ENCODE results near the gene ARHGAP9.

The ARHGAP9 gene

GRCh38 chr12:57479376-57480115 lies at the start of gene ARHGAP9:
Gene ARHGAP9 (minus strand): TSS chr12:57479866. CDS start chr12:57479406, 460 bp downstream.
- in situ Hi-C loops (cut with HindIII; ENCODE audit: low sequenced_read_pairs) = no loop called here

DNA sequence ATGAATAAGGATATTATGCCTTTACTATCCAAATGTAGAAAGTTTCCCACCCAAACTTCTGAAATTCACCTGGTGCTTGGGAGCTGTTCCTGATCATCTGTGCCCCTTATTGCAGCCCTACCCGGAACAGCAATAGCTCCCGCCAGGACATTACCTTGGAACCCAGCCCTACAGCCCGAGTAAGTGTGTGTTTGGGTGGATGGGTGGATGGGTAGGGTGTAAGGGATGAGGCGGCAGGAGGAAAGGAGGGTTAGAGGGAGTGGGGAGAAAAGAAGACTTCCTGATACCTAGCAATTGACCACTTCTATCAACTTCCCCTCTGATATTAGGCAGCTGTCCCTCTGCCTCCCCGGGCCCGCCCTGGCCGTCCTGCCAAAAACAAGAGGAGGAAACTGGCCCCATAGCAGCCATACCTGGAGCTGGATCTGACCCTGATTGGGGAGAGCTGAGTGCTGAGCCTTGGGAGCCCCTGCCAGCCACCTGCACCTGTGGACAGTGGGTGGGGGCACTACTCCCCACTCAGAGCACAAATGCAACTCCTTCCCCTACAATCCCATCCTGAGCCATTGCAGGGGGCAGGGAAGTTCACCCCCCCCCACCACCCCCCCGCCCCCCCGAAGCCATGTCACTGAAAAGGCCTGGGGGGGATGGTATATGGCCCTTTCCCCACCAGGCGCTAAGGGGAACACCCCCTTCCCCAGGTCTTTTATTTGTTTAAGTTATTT lies 49.3 kb upstream of the ARHGAP9 start:
- in situ Hi-C loops (cut with HindIII; ENCODE audit: low sequenced_read_pairs) = no loop called here

DNA sequence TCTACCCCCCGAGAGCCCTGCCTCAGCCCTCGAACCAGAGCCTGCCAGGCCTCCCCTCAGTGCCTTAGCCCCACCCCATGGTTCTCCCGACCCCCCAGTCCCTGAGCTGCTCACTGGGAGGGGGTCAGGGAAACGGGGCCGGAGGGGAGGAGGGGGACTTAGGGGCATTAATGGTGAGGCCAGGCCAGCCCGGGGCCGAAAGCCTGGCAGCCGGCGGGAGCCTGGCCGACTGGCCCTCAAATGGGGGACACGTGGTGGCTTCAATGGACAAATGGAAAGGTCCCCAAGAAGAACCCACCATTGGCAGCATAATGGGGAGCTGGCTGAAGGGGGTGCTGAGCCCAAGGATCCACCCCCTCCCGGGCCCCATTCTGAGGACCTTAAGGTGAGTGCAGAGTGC lies 48.5 kb upstream of the ARHGAP9 start:
- in situ Hi-C loops (cut with HindIII; ENCODE audit: low sequenced_read_pairs) = no loop called here

DNA sequence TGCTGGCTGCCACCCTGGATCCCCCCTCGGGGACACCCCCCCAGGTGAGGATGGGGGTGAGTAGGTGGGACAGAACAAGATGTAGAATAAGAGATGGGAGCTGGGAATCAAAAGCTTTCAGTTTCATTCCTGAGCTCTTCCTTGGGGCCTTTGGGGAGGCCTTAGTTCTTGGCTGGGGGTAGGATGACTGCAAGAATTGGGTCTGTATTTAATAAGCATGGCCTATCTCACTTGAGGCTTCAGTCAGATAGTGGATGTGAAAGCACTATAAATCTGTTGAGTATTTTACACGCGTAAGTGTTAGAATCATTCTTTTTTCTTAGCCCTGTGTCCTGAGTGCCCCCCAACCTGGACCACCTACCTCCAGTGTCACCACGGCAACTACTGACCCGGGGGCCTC lies 47.5 kb upstream of the ARHGAP9 start:
- in situ Hi-C loops (cut with HindIII; ENCODE audit: low sequenced_read_pairs) = no loop called here

GRCh38 chr12:57526477-57527126 lies 46.9 kb upstream of the ARHGAP9 start:
- in situ Hi-C loops (cut with HindIII; ENCODE audit: low sequenced_read_pairs) = no loop called here

DNA sequence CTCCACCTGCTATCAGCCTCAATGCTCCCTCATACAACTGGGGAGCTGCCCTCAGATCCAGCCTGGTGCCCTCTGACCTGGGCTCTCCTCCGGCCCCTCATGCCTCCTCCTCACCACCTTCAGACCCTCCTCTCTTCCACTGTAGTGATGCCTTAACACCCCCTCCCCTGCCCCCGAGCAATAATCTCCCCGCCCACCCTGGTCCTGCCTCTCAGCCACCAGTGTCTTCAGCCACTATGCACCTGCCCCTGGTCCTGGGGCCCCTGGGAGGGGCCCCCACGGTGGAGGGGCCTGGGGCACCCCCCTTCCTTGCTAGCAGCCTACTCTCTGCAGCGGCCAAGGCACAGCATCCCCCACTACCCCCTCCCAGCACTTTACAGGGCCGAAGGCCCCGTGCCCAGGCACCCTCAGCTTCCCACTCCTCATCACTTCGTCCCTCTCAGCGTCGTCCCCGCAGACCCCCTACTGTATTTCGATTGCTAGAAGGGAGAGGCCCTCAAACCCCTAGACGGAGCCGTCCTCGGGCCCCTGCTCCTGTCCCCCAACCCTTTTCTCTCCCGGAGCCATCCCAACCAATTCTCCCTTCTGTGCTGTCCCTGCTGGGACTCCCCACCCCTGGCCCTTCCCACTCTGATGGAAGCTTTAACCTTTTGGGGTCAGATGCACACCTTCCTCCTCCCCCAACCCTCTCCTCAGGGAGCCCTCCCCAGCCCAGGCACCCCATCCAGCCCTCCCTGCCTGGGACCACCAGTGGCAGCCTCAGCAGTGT lies 46.1 kb upstream of the ARHGAP9 start:
- in situ Hi-C loops (cut with HindIII; ENCODE audit: low sequenced_read_pairs) = no loop called here

DNA sequence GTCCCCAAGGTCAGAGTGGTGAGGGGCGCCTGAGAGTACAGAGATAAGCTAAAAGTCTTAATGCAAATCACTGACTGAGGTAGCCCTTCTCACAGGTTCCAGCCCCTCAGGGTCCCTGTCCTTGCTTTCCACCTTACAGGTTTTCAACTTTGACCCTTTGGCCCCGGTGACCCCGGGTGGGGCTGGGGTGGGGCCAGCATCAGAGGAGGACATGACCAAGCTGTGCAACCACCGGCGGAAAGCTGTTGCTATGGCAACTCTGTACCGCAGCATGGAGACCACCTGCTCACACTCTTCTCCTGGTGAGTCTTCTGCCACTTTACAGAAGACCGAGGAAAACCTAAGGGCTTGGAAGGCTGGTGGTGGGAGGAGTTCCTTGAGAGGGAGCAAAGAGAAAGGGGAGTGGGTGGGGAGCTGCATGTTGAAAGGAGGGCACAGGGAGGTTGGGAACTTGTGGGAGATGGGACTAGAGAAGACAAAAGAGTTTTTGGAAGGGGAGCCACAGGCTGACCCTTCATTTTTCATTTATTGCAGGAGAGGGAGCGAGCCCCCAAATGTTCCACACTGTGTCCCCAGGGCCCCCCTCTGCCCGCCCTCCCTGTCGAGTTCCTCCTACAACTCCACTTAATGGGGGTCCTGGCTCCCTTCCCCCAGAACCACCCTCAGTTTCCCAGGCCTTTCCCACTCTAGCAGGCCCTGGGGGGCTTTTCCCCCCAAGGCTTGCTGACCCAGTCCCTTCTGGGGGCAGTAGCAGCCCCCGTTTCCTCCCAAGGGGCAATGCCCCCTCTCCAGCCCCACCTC lies 45.3 kb upstream of the ARHGAP9 start:
- in situ Hi-C loops (cut with HindIII; ENCODE audit: low sequenced_read_pairs) = no loop called here

GRCh38 chr12:57523706-57524614 lies 44.3 kb upstream of the ARHGAP9 start:
- in situ Hi-C loops (cut with HindIII; ENCODE audit: low sequenced_read_pairs) = no loop called here

- in situ Hi-C loops (cut with HindIII; ENCODE audit: low sequenced_read_pairs) = no loop called here
These were observed 43.4 kb upstream of the ARHGAP9 start for GRCh38 chr12:57522887-57523705.

GRCh38 chr12:57522011-57522886 lies 42.6 kb upstream of the ARHGAP9 start, which contains the start of gene MBD6:
Gene MBD6 (plus strand): TSS chr12:57522824. CDS start chr12:57524304, 1,480 bp downstream.
- in situ Hi-C loops (cut with HindIII; ENCODE audit: low sequenced_read_pairs) = no loop called here

GRCh38 chr12:57521525-57522010 lies 41.9 kb upstream of the ARHGAP9 start:
- in situ Hi-C loops (cut with HindIII; ENCODE audit: low sequenced_read_pairs) = no loop called here

- in situ Hi-C loops (cut with HindIII; ENCODE audit: low sequenced_read_pairs) = no loop called here
These were observed 40.6 kb upstream of the ARHGAP9 start, which contains the start of gene DDIT3 for GRCh38 chr12:57520053-57520818. Gene DDIT3 (minus strand): TSS chr12:57520514. CDS start chr12:57517406, 3,108 bp downstream.

- in situ Hi-C loops (cut with HindIII; ENCODE audit: low sequenced_read_pairs) = no loop called here
These were observed 40.1 kb upstream of the ARHGAP9 start for GRCh38 chr12:57519796-57520052.

DNA sequence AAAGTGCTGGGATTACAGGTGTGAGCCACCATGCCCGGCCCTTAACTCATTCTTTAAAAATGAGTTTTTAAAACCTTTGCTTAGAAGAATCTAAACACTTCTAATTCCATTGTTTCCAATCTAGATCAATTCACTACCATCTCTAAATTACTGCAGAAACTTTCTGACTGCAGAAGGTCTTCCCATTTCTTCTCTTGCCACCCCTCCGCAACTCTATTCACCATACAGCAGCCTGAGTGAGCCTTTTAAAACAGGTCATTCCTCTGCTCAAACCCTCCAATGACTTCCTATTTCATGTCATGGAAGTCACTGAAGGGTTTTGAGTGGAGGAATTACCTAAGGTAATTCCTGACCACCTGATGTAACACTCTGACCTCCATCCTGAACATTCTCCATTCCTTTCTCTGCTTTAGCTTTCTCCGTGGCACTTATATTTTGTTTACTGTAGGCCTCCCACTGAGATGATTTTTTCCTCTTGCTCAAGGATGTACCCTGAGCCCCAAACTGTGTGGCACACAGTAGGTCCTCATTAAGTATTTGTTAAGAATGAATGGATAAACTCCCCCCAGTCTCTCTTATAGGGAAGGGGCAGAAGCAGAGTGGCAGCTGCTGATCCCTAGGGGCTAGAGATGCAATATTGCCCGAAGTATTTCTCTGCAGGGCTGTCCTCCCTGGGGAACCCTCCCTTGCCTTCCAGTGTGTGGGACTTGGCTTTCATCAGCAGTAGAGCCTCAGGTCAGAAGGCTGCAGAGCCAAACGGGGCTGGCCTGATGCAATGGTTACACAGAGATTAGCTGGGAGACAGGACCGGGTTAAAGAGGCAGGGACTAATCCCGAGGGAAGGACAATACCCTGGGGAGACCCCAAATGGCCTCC lies 39.5 kb upstream of the ARHGAP9 start:
- in situ Hi-C loops (cut with HindIII; ENCODE audit: low sequenced_read_pairs) = no loop called here

DNA sequence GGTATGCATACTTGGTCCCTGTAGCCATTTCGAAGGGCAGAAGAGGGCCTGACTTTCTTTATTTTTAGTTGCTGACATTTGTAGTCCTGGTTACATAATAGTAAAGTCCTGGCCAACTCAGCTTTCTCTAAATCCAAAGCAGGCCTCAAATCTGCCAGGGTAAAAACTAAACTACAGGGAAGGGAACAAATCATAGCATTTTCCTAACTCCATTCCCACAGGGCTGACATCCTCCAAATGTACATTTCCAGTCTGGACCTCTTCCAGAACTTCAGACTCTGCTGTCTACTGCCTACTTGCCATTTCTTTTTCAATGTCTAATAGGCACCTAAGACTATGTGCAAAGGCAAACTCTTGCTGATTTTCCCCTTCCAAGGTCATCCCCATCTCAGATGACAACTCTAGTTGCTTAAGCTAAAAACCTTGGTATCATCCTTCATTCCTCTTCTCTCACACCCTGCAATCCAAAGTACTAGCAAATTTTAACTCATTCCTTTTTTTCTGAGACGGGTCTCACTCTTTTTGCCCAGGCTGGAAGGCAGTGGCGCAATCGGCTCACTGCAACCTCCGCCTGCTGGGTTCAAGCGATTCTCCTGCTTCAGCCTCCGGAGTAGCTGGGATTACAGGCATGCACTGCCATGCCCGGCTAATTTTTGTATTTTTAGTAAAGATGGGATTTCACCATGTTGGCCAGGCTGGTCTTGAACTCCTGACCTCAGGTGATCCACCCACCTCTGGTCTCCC lies 38.7 kb upstream of the ARHGAP9 start:
- in situ Hi-C loops (cut with HindIII; ENCODE audit: low sequenced_read_pairs) = no loop called here

All from endothelial cell of hepatic sinusoid (primary cell).